Liver (tissue), 9 donors: Measurements from ENCODE around the gene ANAPC16. TPM values are rescaled to one million over a fixed set of nuclear protein-coding genes. Genes with fewer than 3 reads are reported as not detected.

Source experiments
- DNase-seq: peaks from one replicate; pipeline ENCODE4 v3.0.0-alpha.2; 2017; ENCODE audit warnings: low spot score
- H3K27ac ChIP-seq, 2 donors: one replicate each; pipeline ENCODE4 v1.7.0; 2013; ENCODE audit warnings: inconsistent platforms in 2 of 2, low read length in 2 of 2, control low read depth in 1 of 2, low read depth in 1 of 2, mild to moderate bottlenecking in 1 of 2
- H3K27me3 ChIP-seq, 4 donors: one replicate each; pipeline versions ENCODE4 v1.6.1 to v1.7.0; 2013; ENCODE audit warnings: low read length in 3 of 4, inconsistent platforms in 1 of 4, mild to moderate bottlenecking in 1 of 4, moderate library complexity in 1 of 4; ENCODE audit not compliant: control insufficient read depth in 4 of 4, insufficient read depth in 4 of 4
- H3K36me3 ChIP-seq, 4 donors: one replicate each; pipeline versions ENCODE4 v1.6.1 to v1.7.0; 2013; ENCODE audit warnings: low read length in 3 of 4, mild to moderate bottlenecking in 3 of 4, low read depth in 1 of 4, moderate library complexity in 1 of 4; ENCODE audit not compliant: control insufficient read depth in 4 of 4, insufficient read depth in 3 of 4
- H3K4me1 ChIP-seq, 4 donors: one replicate each; pipeline versions ENCODE4 v1.6.1 to v1.7.0; 2013; ENCODE audit warnings: low read length in 3 of 4, mild to moderate bottlenecking in 3 of 4, moderate library complexity in 1 of 4; ENCODE audit not compliant: control insufficient read depth in 4 of 4, insufficient read depth in 4 of 4
- H3K4me3 ChIP-seq, 3 donors: one replicate each; pipeline versions ENCODE4 v1.6.1 to v1.7.0; 2013; ENCODE audit warnings: low read length in 3 of 3, control low read depth in 1 of 3, low read depth in 1 of 3, mild to moderate bottlenecking in 1 of 3
- H3K9ac ChIP-seq, 2 donors: one replicate each; pipeline ENCODE4 v1.7.0; 2013; ENCODE audit warnings: low read length in 2 of 2, mild to moderate bottlenecking in 2 of 2, moderate library complexity in 2 of 2, control low read depth in 1 of 2, low read depth in 1 of 2
- H3K9me3 ChIP-seq, 4 donors: one replicate each; pipeline versions ENCODE4 v1.6.1 to v1.7.0; 2013; ENCODE audit warnings: low read length in 3 of 4; ENCODE audit not compliant: control insufficient read depth in 4 of 4
- ATF3 ChIP-seq: IDR thresholded peaks from 2 replicates; pipeline ENCODE4 v1.6.1; 2016; ENCODE audit warnings: antibody characterized with exemption
- CTCF ChIP-seq: fragments of 150-350 bp; IDR thresholded peaks from 2 replicates; pipeline ENCODE4 v1.5.1; 2017; ENCODE audit warnings: improper control_type of control experiment, low read depth, low read length; ENCODE audit not compliant: missing input control
- EGR1 ChIP-seq, 2 donors: IDR thresholded peaks; 2 replicates each; pipeline ENCODE4 v1.6.1; 2016 to 2018; ENCODE audit warnings: antibody characterized with exemption in 2 of 2, low read depth in 2 of 2
- FOXA1 ChIP-seq: IDR thresholded peaks from 2 replicates; pipeline ENCODE4 v1.6.1; 2016; ENCODE audit warnings: antibody characterized with exemption
- FOXA2 ChIP-seq: IDR thresholded peaks from 2 replicates; pipeline ENCODE4 v1.6.1; 2016; ENCODE audit warnings: antibody characterized with exemption
- GABPA ChIP-seq, 2 donors: IDR thresholded peaks in 1 of 2; conservative IDR thresholded peaks in 1 of 2; 2 replicates each; pipeline ENCODE4 v1.6.1; 2016; ENCODE audit warnings: antibody characterized with exemption in 2 of 2, mild to moderate bottlenecking in 1 of 2, moderate library complexity in 1 of 2
- HNF4A ChIP-seq, 2 donors: conservative IDR thresholded peaks; 2 replicates each; pipeline ENCODE4 v1.6.1; 2016; ENCODE audit warnings: antibody characterized with exemption in 2 of 2, mild to moderate bottlenecking in 2 of 2
- HNF4G ChIP-seq: IDR thresholded peaks from 2 replicates; pipeline ENCODE4 v1.6.1; 2016; ENCODE audit warnings: antibody characterized with exemption
- JUND ChIP-seq, 2 donors: IDR thresholded peaks; 2 replicates each; pipeline ENCODE4 v1.6.1; 2016; ENCODE audit warnings: antibody characterized with exemption in 2 of 2
- MAX ChIP-seq: IDR thresholded peaks from 2 replicates; pipeline ENCODE4 v1.6.1; 2016; ENCODE audit warnings: antibody characterized with exemption
- NR2F2 ChIP-seq: IDR thresholded peaks from 2 replicates; pipeline ENCODE4 v1.6.1; 2016; ENCODE audit warnings: antibody characterized with exemption
- RAD21 ChIP-seq, 2 donors: IDR thresholded peaks; 2 replicates each; pipeline ENCODE4 v1.6.1; 2016; ENCODE audit warnings: antibody characterized with exemption in 2 of 2, mild to moderate bottlenecking in 2 of 2
- REST ChIP-seq: IDR thresholded peaks from 2 replicates; pipeline ENCODE4 v1.6.1; 2016; ENCODE audit warnings: antibody characterized with exemption, mild to moderate bottlenecking
- RXRA ChIP-seq, 2 donors: IDR thresholded peaks; 2 replicates each; pipeline ENCODE4 v1.6.1; 2017 to 2018; ENCODE audit warnings: antibody characterized with exemption in 2 of 2, mild to moderate bottlenecking in 1 of 2
- TAF1 ChIP-seq: conservative IDR thresholded peaks from 2 replicates; pipeline ENCODE4 v1.6.1; 2016; ENCODE audit warnings: antibody characterized with exemption, mild to moderate bottlenecking
- YY1 ChIP-seq: IDR thresholded peaks from 2 replicates; pipeline ENCODE4 v1.6.1; 2016; ENCODE audit warnings: antibody characterized with exemption, mild to moderate bottlenecking
- ZBTB33 ChIP-seq: IDR thresholded peaks from 2 replicates; pipeline ENCODE4 v1.6.1; 2016; ENCODE audit warnings: antibody characterized with exemption
- WGBS: extraction: QIAGEN DNeasy Blood & Tissue Kit; methylation state at CpG from one replicate; pipeline ENCODE4 v1.1.7; 2013; 5-methylcytosine and 5-hydroxymethylcytosine counted together
- polyA plus RNA-seq, 2 donors: library from polyadenylated mRNA; stranded (reverse) in 1 of 2; unstranded in 1 of 2; fragments of 200-250 nt in 1 of 2; fragments of >200 nt in 1 of 2; fragmentation: Nextera tagmentation in 1 of 2; extraction: Ambion mirVana in 1 of 2; gene quantifications; one replicate each; pipeline versions ENCODE4 v1.2.1 to v1.2.3, GENCODE V29; 2013 to 2015
- total RNA-seq, 2 donors: library from RNA; depleted of rRNA; stranded (reverse); fragments of >200 nt; gene quantifications; one replicate each; pipeline ENCODE4 v1.2.3, GENCODE V29; 2014
- donor health status: healthy.
- donor health status: healthy.
- donor health status: healthy.
- donor health status: healthy.
- donor health status: healthy.

ANAPC16 gene
- total and polyA plus RNA-seq, 4 donors = 36.8 to 96.3 (median 55.6) TPM

- no peak for TF ChIP-seq REST
Measured at GRCh38 chr10:72176701-72177100, 39.1 kb upstream of the ANAPC16 start (continued).

- no peak for TF ChIP-seq HNF4A (conservative IDR thresholded peaks at IDR 0.05)
- TF ChIP-seq ZBTB33 = no peak
- TF ChIP-seq GABPA (IDR thresholded peaks at IDR 0.05 in 1 of 2, conservative IDR thresholded peaks at IDR 0.05 in 1 of 2) = no peak
- TF ChIP-seq EGR1 (IDR thresholded peaks at IDR 0.05; ENCODE audit: low read depth in 2 of 2) = no peak
- no peak for TF ChIP-seq CTCF
- no peak for TF ChIP-seq NR2F2
- no peak for TF ChIP-seq HNF4G
- TF ChIP-seq FOXA1 = no peak
- TF ChIP-seq RAD21 (IDR thresholded peaks at IDR 0.05) = no peak
- TF ChIP-seq REST = no peak
- no peak for TF ChIP-seq TAF1
- no peak for TF ChIP-seq JUND (IDR thresholded peaks at IDR 0.05)
- no peak for TF ChIP-seq RXRA (IDR thresholded peaks at IDR 0.05)
- TF ChIP-seq ATF3 = no peak
- TF ChIP-seq YY1 = no peak
- TF ChIP-seq MAX = no peak
- TF ChIP-seq FOXA2 = no peak
- Histone ChIP-seq H3K4me3 (no peak overlapping the region), H3K36me3 (peaks cover 0 to 11% (median 4%) of the 10 kb centered on the region in 4 donors), H3K9ac (no peak overlapping the region), H3K4me1 (peaks cover 0 to 3% (median 0%) of the 10 kb centered on the region in 4 donors), H3K9me3 (no peaks in the 10 kb centered on the region), H3K27me3 (no peaks in the 10 kb centered on the region), H3K27ac (no peak overlapping the region)
- 98% methylated on average over 2 of the region's 2 CpGs for WGBS
- DNase-seq = no peak
Measured at GRCh38 chr10:72177454-72177853, 38.4 kb upstream of the ANAPC16 start.
